Endothelial cell of umbilical vein (primary cell): ENCODE results near the gene ITGA1. TPM values are rescaled to one million over a fixed set of nuclear protein-coding genes. Genes with fewer than 3 reads are reported as not detected.

Experiments used
- BruUV-seq: library from RNA; stranded (reverse); fragments of 400-500 nt; replicated peaks from 2 replicates; lab custom pipeline; 2021; lab: Mats Ljungman, UMichigan
- CTCF ChIA-PET: fragments of 300-600, 350-600 bp; sonication (Branson Sonifier 250); formaldehyde crosslinking; loops from one replicate; lab custom pipeline; 2021; ENCODE audit warnings: antibody characterized with exemption, inconsistent platforms; lab: Charles Lee
- POLR2A ChIA-PET: fragments of 300-600, 350-600 bp; sonication (Branson Sonifier 250); formaldehyde crosslinking; loops from one replicate; lab custom pipeline; 2021; ENCODE audit warnings: antibody characterized with exemption, inconsistent platforms; lab: Charles Lee
- DNase-seq: peaks from one replicate; pipeline ENCODE4 v3.0.0-alpha.2; 2011; ENCODE audit warnings: low read depth, low spot score
- FAIRE-seq: peaks from 2 replicates; lab custom pipeline; 2011; peaks lifted over from hg19 to GRCh38; lab: Jason Lieb, UNC
- H2AFZ ChIP-seq: 2 replicates; pipeline ENCODE4 v1.6.0; 2012; ENCODE audit warnings: low read depth, low read length, control low read depth, inconsistent platforms
- H3K27ac ChIP-seq: 2 replicates; pipeline ENCODE4 v1.5.1; 2011; ENCODE audit warnings: low read depth, mild to moderate bottlenecking, control low read depth, low read length, moderate library complexity; ENCODE audit not compliant: insufficient read depth
- H3K27me3 ChIP-seq, 2 experiments: 2 replicates each; pipeline versions ENCODE4 v1.6.0 to v1.6.1; 2011; ENCODE audit warnings: low read length in 2 of 2, mixed read lengths in 1 of 2; ENCODE audit not compliant: control insufficient read depth in 2 of 2, insufficient read depth in 2 of 2
- H3K36me3 ChIP-seq, 2 experiments: 2 replicates in 1 of 2; 3 replicates in 1 of 2; pipeline ENCODE4 v1.5.1; 2011; ENCODE audit warnings: low read length in 2 of 2, mild to moderate bottlenecking in 1 of 2, moderate library complexity in 1 of 2; ENCODE audit not compliant: control insufficient read depth in 2 of 2, insufficient read depth in 2 of 2; ENCODE audit errors: extremely low read depth in 1 of 2
- H3K4me1 ChIP-seq: 3 replicates; pipeline ENCODE4 v1.5.1; 2011; ENCODE audit warnings: mild to moderate bottlenecking, low read length; ENCODE audit not compliant: control insufficient read depth, insufficient read depth; ENCODE audit errors: extremely low read depth
- H3K4me2 ChIP-seq: 2 replicates; pipeline ENCODE4 v1.6.1; 2011; ENCODE audit warnings: low read length, control low read depth, mixed read lengths; ENCODE audit not compliant: insufficient read depth
- H3K4me3 ChIP-seq, 3 experiments: fragments of 200-600 bp in 1 of 3; sonication (generic), shearing (Covaris generic) in 1 of 3; replicated peaks in 1 of 3; 2 replicates each; pipeline ENCODE4 v1.5.1; 2011 to 2016; ENCODE audit warnings: control low read depth in 3 of 3, low read length in 3 of 3, mild to moderate bottlenecking in 2 of 3, inconsistent platforms in 1 of 3, low read depth in 1 of 3, moderate library complexity in 1 of 3; ENCODE audit not compliant: insufficient read depth in 1 of 3
- H3K79me2 ChIP-seq: 2 replicates; pipeline ENCODE4 v1.6.0; 2012; ENCODE audit warnings: low read length, inconsistent platforms; ENCODE audit not compliant: control insufficient read depth, insufficient read depth
- H3K9ac ChIP-seq: replicated peaks from 2 replicates; pipeline ENCODE3; 2011; ENCODE audit warnings: low read length, control low read depth; ENCODE audit not compliant: insufficient read depth; ENCODE audit errors: extremely low read depth
- H3K9me1 ChIP-seq: replicated peaks from 3 replicates; pipeline ENCODE4 v1.6.0; 2011; ENCODE audit warnings: mild to moderate bottlenecking, low read length; ENCODE audit not compliant: control insufficient read depth, insufficient read depth; ENCODE audit errors: extremely low read depth
- H3K9me3 ChIP-seq: replicated peaks from 2 replicates; pipeline ENCODE4 v1.5.1; 2012; ENCODE audit warnings: low read length, inconsistent platforms; ENCODE audit not compliant: control insufficient read depth, insufficient read depth
- H4K20me1 ChIP-seq: replicated peaks from 2 replicates; pipeline ENCODE3; 2011; ENCODE audit warnings: mild to moderate bottlenecking, low read length; ENCODE audit not compliant: control insufficient read depth, insufficient read depth; ENCODE audit errors: extremely low read depth
- EZH2 ChIP-seq: IDR thresholded peaks from 2 replicates; pipeline ENCODE4 v1.6.1; 2012; ENCODE audit warnings: borderline replicate concordance, low read depth, mild to moderate bottlenecking, moderate library complexity, low read length, inconsistent platforms; ENCODE audit not compliant: severe bottlenecking
- FOS ChIP-seq: IDR thresholded peaks from 2 replicates; pipeline ENCODE4 v1.6.1; 2011; ENCODE audit warnings: mild to moderate bottlenecking, low read length, moderate library complexity, borderline replicate concordance; ENCODE audit not compliant: insufficient read depth
- GATA2 ChIP-seq: IDR thresholded peaks from 2 replicates; pipeline ENCODE4 v1.7.0; 2011; ENCODE audit warnings: low read depth, mild to moderate bottlenecking, moderate library complexity, mixed read lengths, low read length; ENCODE audit not compliant: insufficient read length, insufficient read depth
- JUN ChIP-seq: IDR thresholded peaks from 2 replicates; pipeline ENCODE4 v1.6.1; 2011; ENCODE audit warnings: borderline replicate concordance, low read depth; ENCODE audit not compliant: insufficient read length, insufficient read depth
- MAX ChIP-seq: IDR thresholded peaks from 2 replicates; pipeline ENCODE4 v1.6.1; 2011; ENCODE audit not compliant: insufficient read depth, insufficient read length
- MYC ChIP-seq: IDR thresholded peaks from one replicate; pipeline ENCODE4 v1.6.1; 2011; ENCODE audit warnings: mild to moderate bottlenecking, low read depth, low read length
- POLR2A ChIP-seq: IDR thresholded peaks from 2 replicates; pipeline ENCODE4 v1.6.1; 2012; ENCODE audit warnings: low read depth, mild to moderate bottlenecking, control low read depth, low read length
- POLR2AphosphoS5 ChIP-seq: IDR thresholded peaks from 2 replicates; pipeline ENCODE4 v1.6.1; 2012; ENCODE audit warnings: low read depth, mild to moderate bottlenecking, control low read depth, low read length, moderate library complexity; ENCODE audit not compliant: insufficient read depth
- dilution Hi-C: fragments of 300-500 bp; cut with MboI; formaldehyde crosslinking; loops from one replicate; pipeline ENCODE4 v1.15.0; 2019; ENCODE audit warnings: low sequenced_read_pairs; ENCODE audit not compliant: extremely low pct_ligation_motif_present
- intact Hi-C: fragments of 100-400 bp; cut with micrococcal nuclease; formaldehyde crosslinking; loops from one replicate; pipeline ENCODE4 v1.10.0; 2022
- polyA plus RNA-seq, 4 experiments: library from polyadenylated mRNA; depleted of rRNA in 3 of 4; stranded (reverse) in 3 of 4; unstranded in 1 of 4; fragments of >200 nt; gene quantifications; 2 replicates each; pipeline versions ENCODE4 v1.2.1 to v1.2.3, GENCODE V29; 2011 to 2012; ENCODE audit warnings: missing spikeins in 1 of 4
- total RNA-seq: library from RNA; stranded (reverse); gene quantifications from 2 replicates; pipeline ENCODE4 v1.2.3, GENCODE V29; 2021
- TF ChIP-seq, protein P1 (sequence below), 2 donors: IDR thresholded peaks; 1 replicate in 1 of 2; 2 replicates in 1 of 2; pipeline ENCODE4 v1.5.1; 2011; ENCODE audit warnings: low read length in 2 of 2, mild to moderate bottlenecking in 2 of 2, moderate library complexity in 2 of 2, control low read depth in 1 of 2, inconsistent platforms in 1 of 2, low read depth in 1 of 2; ENCODE audit not compliant: insufficient read depth in 1 of 2; ENCODE audit errors: extremely low read depth in 1 of 2

The ITGA1 gene
- total and polyA plus RNA-seq, 2 donors (not counting 3 experiments of a cell fraction or from before 2014, with no cell fraction given), result 0.65 to 1.9 TPM

- intact Hi-C loops, result loop anchor here (5.0 kb wide), 1 partner anchor 95 kb away; no protein-coding TSS in a partner anchor
- Histone ChIP-seq H3K9me3 (no peaks in the 10 kb centered on the region), H3K36me3 (no peaks in the 10 kb centered on the region), H3K79me2 (peaks cover 38% of the 10 kb centered on the region), H4K20me1 (no peaks in the 10 kb centered on the region), H2AFZ (no peak overlapping the region), H3K4me3 (peak overlapping the region; percentile 4 to 90 (median 7)), H3K4me2 (peak overlapping the region; percentile 91), H3K4me1 (peaks cover 25% of the 10 kb centered on the region), H3K27ac (no peak overlapping the region), H3K27me3 (no peaks in the 10 kb centered on the region), H3K9me1 (no peaks in the 10 kb centered on the region), H3K9ac (no peak overlapping the region)
- dilution Hi-C loops, result no loop called here
- no TSS peak for BruUV-seq
- FAIRE-seq (no peak), DNase-seq (peak; percentile 9)
- no peak for TF ChIP-seq MAX
- TF ChIP-seq JUN, result no peak
- no peak for TF ChIP-seq GATA2
- no peak for TF ChIP-seq FOS
- TF ChIP-seq POLR2A, result no peak
- no peak for TF ChIP-seq EZH2
- TF ChIP-seq MYC, result no peak
- TF ChIP-seq POLR2AphosphoS5, result no peak
- TF ChIP-seq, protein P1, sequence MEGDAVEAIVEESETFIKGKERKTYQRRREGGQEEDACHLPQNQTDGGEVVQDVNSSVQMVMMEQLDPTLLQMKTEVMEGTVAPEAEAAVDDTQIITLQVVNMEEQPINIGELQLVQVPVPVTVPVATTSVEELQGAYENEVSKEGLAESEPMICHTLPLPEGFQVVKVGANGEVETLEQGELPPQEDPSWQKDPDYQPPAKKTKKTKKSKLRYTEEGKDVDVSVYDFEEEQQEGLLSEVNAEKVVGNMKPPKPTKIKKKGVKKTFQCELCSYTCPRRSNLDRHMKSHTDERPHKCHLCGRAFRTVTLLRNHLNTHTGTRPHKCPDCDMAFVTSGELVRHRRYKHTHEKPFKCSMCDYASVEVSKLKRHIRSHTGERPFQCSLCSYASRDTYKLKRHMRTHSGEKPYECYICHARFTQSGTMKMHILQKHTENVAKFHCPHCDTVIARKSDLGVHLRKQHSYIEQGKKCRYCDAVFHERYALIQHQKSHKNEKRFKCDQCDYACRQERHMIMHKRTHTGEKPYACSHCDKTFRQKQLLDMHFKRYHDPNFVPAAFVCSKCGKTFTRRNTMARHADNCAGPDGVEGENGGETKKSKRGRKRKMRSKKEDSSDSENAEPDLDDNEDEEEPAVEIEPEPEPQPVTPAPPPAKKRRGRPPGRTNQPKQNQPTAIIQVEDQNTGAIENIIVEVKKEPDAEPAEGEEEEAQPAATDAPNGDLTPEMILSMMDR (IDR thresholded peaks at IDR 0.05; ENCODE audit: extremely low read depth in 1 of 2, insufficient read depth in 1 of 2, low read depth in 1 of 2, low read length in 2 of 2), result no peak
- CTCF ChIA-PET, result interaction anchor here (1.2 to 4.6 kb wide), 7 partner anchors 10 to 138 kb away, joined by 3 to 71 read pairs (median 6); no protein-coding TSS in a partner anchor
- POLR2A ChIA-PET, result no interaction called here
Measured at GRCh38 chr5:52802272-52802973, 14.7 kb downstream of the ITGA1 start.
